GM21526 (cell line): ENCODE data around the gene DYNC1I1.

Experiments used
- ATAC-seq: cut with Tn5 transposase; IDR thresholded peaks from one replicate; pipeline ENCODE4 v1.9.1; 2021; ENCODE audit warnings: moderate library complexity; ENCODE audit not compliant: unreplicated experiment, low FRiP score

The DYNC1I1 gene

GRCh38 chr7:96118449-96119001 is 346.2 kb downstream of the DYNC1I1 start:
- no peak for ATAC-seq

DNA sequence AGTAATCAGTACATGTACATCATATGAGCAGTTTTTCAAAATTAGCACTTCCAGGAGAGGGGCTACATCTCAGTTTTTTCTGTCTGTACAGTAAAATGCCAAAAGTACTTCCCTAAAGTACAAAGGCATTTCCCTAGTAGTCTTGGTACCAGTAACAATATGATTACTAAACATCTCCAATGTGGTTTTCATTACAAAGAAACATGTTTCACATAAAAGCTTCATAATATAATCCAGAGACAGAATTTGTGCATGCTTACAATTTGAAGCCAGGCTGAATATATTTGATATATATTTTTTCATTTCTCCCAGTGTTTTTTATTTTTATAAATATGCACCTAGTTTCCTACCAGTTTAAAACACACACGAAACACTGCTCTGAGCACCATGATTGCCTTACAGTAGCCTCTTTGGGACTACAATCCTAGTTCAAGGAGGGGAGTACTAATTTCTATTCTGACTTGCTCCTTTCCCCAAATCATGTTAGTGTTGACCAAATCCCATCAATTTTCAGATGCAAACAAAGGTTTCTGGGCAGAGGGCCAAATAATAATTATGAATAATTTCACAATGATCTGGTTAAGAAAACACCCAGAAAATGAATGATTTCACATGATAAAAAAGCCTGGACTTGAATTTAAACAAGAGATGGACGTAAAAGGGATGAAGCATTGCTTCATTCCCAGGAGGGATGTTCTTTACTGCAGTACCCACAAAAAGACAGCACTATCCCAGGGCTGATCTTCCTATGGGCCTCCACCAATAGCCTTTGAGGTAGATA is 348.3 kb downstream of the DYNC1I1 start:
- ATAC-seq, result no peak

- no peak for ATAC-seq
These were observed 349.4 kb downstream of the DYNC1I1 start for GRCh38 chr7:96121752-96122151.

DNA sequence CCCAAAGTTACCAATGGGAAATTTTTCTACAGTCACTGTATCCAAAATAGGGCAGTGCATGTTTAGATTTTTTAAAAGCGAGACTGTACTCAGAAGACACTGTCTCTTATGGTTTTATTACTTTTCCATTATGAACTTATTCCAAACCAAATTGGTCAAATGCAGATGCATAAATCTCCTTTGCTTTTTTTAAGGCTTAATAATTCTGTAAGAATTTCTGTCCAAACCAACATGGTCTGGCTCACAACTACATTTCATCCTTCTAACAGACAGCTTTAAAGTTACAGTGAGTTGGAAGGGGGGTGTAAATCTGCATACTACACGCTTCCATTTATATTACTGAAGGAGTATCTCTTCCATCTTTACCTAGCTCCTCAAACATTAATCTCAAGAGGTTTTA is 350.4 kb downstream of the DYNC1I1 start:
- no peak for ATAC-seq

DNA sequence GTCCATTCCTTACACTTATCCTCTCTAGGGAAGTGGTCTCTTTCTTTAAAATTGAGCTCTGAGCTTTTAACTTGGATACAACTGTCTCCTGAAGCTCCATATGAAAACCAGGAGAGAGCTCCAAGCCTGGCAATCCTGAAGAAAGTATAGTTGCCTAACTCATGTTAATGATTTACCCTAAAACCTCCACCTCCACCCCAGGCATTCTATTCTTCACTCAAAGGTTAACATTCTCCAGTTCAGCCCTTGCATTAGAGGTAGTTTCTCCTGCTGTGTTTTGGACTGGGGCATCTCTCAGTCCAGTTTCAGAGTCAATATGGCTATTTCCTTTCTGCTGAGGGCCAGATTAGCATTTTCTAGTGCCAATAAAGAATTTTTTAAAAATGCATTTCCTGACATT is 354.0 kb downstream of the DYNC1I1 start:
- no peak for ATAC-seq

GRCh38 chr7:96127746-96128145 is 355.4 kb downstream of the DYNC1I1 start:
- no peak for ATAC-seq

DNA sequence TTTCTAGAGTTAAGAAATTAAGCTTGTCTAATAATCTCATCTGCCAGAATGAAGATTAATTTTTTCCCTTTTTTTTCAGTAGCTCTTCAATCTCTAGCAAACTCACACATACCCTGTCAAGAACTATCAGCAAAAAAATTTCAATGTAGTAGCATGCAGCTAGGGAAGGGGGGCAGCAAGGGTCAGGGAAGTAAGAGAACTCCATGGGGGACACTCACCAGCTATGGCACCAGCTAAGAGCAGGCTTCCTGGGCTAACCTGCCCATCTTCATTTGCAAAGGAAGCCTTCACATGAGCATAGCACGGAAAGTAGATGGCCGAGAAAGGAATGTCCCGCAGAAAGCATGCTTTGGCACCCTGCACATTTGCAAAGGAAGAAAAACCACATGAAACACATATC is 359.2 kb downstream of the DYNC1I1 start:
- ATAC-seq, result no peak

DNA sequence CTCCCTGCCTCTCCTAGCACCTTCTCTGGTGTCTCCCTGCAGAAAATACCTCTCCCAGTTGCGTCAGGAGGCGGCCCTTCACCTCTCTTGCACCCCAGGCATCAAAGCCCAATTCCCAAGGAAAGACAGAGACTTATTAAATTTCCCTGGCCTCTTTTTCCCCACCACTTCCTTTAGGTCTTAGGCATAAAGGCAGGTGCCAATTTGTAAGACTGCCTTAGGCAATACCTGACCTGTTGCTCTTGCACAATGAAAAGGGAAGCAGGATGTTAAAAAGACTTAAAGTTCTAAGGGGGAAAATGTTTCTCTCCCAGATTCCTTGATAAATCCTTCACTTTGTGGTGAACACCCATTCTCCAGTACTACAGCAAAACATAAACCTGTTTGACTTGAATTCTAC is 362.9 kb downstream of the DYNC1I1 start:
- no peak for ATAC-seq

DNA sequence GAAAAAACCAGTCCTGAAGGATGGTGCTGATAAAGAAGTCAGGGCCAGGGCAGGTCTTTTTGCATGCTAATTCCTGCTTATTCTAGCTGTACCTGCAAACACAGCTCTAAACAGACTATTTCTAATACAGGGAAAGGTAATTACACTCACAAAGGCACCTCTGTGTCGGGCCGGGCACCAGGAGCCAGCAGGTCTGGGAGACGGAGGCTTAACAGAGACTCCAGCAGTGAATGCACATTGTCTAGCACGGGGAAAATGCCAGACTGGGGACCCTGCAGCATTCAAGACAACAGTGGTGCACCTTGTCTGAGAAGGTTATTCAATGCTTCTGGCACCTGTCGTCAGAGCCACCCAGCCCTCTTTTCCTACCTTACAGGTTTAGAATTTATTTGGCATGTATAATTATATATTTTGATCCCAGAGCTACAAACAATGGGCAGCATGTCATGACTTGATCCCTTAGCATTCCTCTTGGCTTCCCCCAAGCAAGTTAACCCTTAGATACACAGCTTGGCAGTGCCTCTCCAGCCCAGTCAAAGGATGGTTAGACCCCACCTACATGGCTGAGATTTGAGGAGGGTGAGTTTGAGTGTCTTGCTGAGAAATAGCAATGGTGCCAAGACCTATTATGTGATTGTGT is 364.4 kb downstream of the DYNC1I1 start:
- ATAC-seq, result no peak

- no peak for ATAC-seq
These were observed 371.3 kb downstream of the DYNC1I1 start for GRCh38 chr7:96143495-96144259.

DNA sequence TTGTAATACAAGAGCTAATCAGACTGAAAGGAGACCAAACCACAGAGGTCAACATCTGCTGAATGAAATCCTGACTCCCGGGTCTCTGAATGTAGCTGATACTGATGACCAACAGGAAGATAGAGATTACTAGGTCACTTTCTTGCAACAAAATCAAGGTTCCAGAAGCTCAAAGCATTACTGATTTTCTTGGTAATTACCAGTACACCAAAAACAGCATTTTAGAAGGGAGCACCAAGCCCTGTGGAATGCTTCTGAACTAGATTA is 371.8 kb downstream of the DYNC1I1 start:
- ATAC-seq, result no peak
